ENCODE data around the gene PDE4B. TPM values are rescaled to one million over a fixed set of nuclear protein-coding genes. Genes with fewer than 3 reads are reported as not detected.

The PDE4B gene
- total and polyA plus RNA-seq, 12 donors = 1.2 to 14.9 (median 3.9) TPM

- no peaks in the 10 kb centered on the region for H3K36me3 ChIP-seq (replicated peaks in 1 of 2)
- intact Hi-C loops (cut with DNase I) = no loop called here
- no peak overlapping the region for H3K27ac ChIP-seq
- no peak for DNase-seq
- H3K9me3 ChIP-seq (replicated peaks in 1 of 3) = peaks cover 0 to 6% (median 0%) of the 10 kb centered on the region in 3 donors
- H3K4me3 ChIP-seq = no peak overlapping the region
- 53 to 65% (median 62%) methylated on average over 4 of the region's 4 CpGs for WGBS, 4 donors
- no peaks in the 10 kb centered on the region for H3K27me3 ChIP-seq
- no peaks in the 10 kb centered on the region for H3K4me1 ChIP-seq (replicated peaks in 1 of 2)
- TF ChIP-seq CTCF (IDR thresholded peaks at IDR 0.05) = no peak
- no peak for TF ChIP-seq POLR2A (IDR thresholded peaks at IDR 0.05)
Measured at GRCh38 chr1:65773391-65774123, 19.1 kb upstream of the PDE4B start.

GRCh38 chr1:65788762-65789161, 3.9 kb upstream of the PDE4B start:
- Histone ChIP-seq H3K27ac (no peak overlapping the region), H3K36me3 (replicated peaks in 1 of 2) (no peaks in the 10 kb centered on the region), H3K9me3 (replicated peaks in 1 of 3) (peaks cover 0 to 11% (median 5%) of the 10 kb centered on the region in 3 donors), H3K27me3 (peaks cover 19% of the 10 kb centered on the region), H3K4me1 (replicated peaks in 1 of 2) (no peaks in the 10 kb centered on the region), H3K4me3 (no peak overlapping the region)
- TF ChIP-seq CTCF (IDR thresholded peaks at IDR 0.05) = no peak
- no peak for TF ChIP-seq POLR2A (IDR thresholded peaks at IDR 0.05)
- no peak for DNase-seq
- intact Hi-C loops (cut with DNase I) = no loop called here

GRCh38 chr1:65791396-65791795, 1.3 kb upstream of the PDE4B start:
- no peak for DNase-seq

More at GRCh38 chr1:65791396-65791795, 1.3 kb upstream of the PDE4B start:
- WGBS, 4 donors = 33 to 55% (median 47%) methylated on average over 4 of the region's 4 CpGs
- Histone ChIP-seq H3K27me3 (peaks cover 21% of the 10 kb centered on the region), H3K36me3 (replicated peaks in 1 of 2) (no peaks in the 10 kb centered on the region), H3K9me3 (replicated peaks in 1 of 3) (peaks cover 0 to 11% (median 5%) of the 10 kb centered on the region in 3 donors), H3K4me3 (no peak overlapping the region), H3K4me1 (replicated peaks in 1 of 2) (no peaks in the 10 kb centered on the region), H3K27ac (no peak overlapping the region)
- TF ChIP-seq CTCF (IDR thresholded peaks at IDR 0.05) = no peak
- TF ChIP-seq POLR2A (IDR thresholded peaks at IDR 0.05) = no peak
- intact Hi-C loops (cut with DNase I) = no loop called here
